SK-N-SH treated with all-trans-retinoic acid at 6 μM for 48 hours (cell line): ENCODE results near the gene LY6G6F.

Experiments used
- ARNTL ChIP-seq: fragments of 450-650 bp; formaldehyde crosslinking; IDR thresholded peaks from 2 replicates; pipeline ENCODE4 v1.5.0; 2020; ENCODE audit warnings: low read depth, mild to moderate bottlenecking, moderate library complexity, borderline replicate concordance
- CREB5 ChIP-seq: fragments of 250-450 bp; sonication (Bioruptor Pico); IDR thresholded peaks from 2 replicates; pipeline ENCODE4 v1.5.1; 2020; ENCODE audit warnings: low read depth, mild to moderate bottlenecking, moderate library complexity
- ISL1 ChIP-seq: fragments of 250-450 bp; sonication (Bioruptor Pico); IDR thresholded peaks from 2 replicates; pipeline ENCODE4 v2.1.2; 2022; ENCODE audit warnings: mild to moderate bottlenecking, moderate library complexity
- OSR1 ChIP-seq: fragments of 250-450 bp; sonication (Bioruptor Pico); IDR thresholded peaks from 2 replicates; pipeline ENCODE4 v1.8.0; 2022; ENCODE audit warnings: moderate library complexity, mild to moderate bottlenecking, inconsistent platforms
- PPARA ChIP-seq: fragments of 250-450 bp; sonication (Bioruptor Pico); IDR thresholded peaks from 2 replicates; pipeline ENCODE4 v1.5.0; 2020; ENCODE audit warnings: mild to moderate bottlenecking, borderline replicate concordance
- RARB ChIP-seq: fragments of 250-450 bp; sonication (Bioruptor Pico); IDR thresholded peaks from 2 replicates; pipeline ENCODE4 v1.8.0; 2021; ENCODE audit warnings: mild to moderate bottlenecking, moderate library complexity
- SNAI2 ChIP-seq: fragments of 250-450 bp; sonication (Bioruptor Pico); IDR thresholded peaks from 2 replicates; pipeline ENCODE4 v1.5.0; 2020; ENCODE audit warnings: mild to moderate bottlenecking, moderate library complexity
- ZFP3 ChIP-seq: fragments of 250-450 bp; sonication (Bioruptor Pico); IDR thresholded peaks from 2 replicates; pipeline ENCODE4 v1.5.0; 2020; ENCODE audit warnings: mild to moderate bottlenecking, moderate library complexity
- TF ChIP-seq, protein P1 (sequence below): fragments of 250-450 bp; sonication (Bioruptor Pico); IDR thresholded peaks from 2 replicates; pipeline ENCODE4 v1.8.0; 2021; ENCODE audit warnings: low read depth, mild to moderate bottlenecking, moderate library complexity, borderline replicate concordance
- TF ChIP-seq, protein P2 (sequence below): fragments of 250-450 bp; sonication (Bioruptor Pico); IDR thresholded peaks from 2 replicates; pipeline ENCODE4 v1.8.0; 2020; ENCODE audit warnings: mild to moderate bottlenecking, moderate library complexity, borderline replicate concordance
- TF ChIP-seq, protein P3 (sequence below): fragments of 250-450 bp; sonication (Bioruptor Pico); IDR thresholded peaks from 2 replicates; pipeline ENCODE4 v1.5.1; 2021; ENCODE audit warnings: mild to moderate bottlenecking, moderate library complexity
- TF ChIP-seq, protein P4 (sequence below): fragments of 250-450 bp; sonication (Bioruptor Pico); IDR thresholded peaks from 2 replicates; pipeline ENCODE4 v1.5.0; 2020; ENCODE audit warnings: mild to moderate bottlenecking, moderate library complexity

- TF ChIP-seq SNAI2 (CRISPR knock-in tag) (no peak), ISL1 (CRISPR knock-in tag) (no peak), CREB5 (CRISPR knock-in tag) (no peak), PPARA (CRISPR knock-in tag) (no peak), OSR1 (no peak), ARNTL (CRISPR knock-in tag) (no peak), RARB (CRISPR knock-in tag) (no peak), ZFP3 (no peak)
- TF ChIP-seq, protein P1, sequence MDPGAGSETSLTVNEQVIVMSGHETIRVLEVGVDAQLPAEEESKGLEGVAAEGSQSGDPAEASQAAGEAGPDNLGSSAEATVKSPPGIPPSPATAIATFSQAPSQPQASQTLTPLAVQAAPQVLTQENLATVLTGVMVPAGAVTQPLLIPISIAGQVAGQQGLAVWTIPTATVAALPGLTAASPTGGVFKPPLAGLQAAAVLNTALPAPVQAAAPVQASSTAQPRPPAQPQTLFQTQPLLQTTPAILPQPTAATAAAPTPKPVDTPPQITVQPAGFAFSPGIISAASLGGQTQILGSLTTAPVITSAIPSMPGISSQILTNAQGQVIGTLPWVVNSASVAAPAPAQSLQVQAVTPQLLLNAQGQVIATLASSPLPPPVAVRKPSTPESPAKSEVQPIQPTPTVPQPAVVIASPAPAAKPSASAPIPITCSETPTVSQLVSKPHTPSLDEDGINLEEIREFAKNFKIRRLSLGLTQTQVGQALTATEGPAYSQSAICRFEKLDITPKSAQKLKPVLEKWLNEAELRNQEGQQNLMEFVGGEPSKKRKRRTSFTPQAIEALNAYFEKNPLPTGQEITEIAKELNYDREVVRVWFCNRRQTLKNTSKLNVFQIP, result no peak
- TF ChIP-seq, protein P2, sequence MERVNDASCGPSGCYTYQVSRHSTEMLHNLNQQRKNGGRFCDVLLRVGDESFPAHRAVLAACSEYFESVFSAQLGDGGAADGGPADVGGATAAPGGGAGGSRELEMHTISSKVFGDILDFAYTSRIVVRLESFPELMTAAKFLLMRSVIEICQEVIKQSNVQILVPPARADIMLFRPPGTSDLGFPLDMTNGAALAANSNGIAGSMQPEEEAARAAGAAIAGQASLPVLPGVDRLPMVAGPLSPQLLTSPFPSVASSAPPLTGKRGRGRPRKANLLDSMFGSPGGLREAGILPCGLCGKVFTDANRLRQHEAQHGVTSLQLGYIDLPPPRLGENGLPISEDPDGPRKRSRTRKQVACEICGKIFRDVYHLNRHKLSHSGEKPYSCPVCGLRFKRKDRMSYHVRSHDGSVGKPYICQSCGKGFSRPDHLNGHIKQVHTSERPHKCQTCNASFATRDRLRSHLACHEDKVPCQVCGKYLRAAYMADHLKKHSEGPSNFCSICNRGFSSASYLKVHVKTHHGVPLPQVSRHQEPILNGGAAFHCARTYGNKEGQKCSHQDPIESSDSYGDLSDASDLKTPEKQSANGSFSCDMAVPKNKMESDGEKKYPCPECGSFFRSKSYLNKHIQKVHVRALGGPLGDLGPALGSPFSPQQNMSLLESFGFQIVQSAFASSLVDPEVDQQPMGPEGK (CRISPR knock-in tag), result no peak
- TF ChIP-seq, protein P3, sequence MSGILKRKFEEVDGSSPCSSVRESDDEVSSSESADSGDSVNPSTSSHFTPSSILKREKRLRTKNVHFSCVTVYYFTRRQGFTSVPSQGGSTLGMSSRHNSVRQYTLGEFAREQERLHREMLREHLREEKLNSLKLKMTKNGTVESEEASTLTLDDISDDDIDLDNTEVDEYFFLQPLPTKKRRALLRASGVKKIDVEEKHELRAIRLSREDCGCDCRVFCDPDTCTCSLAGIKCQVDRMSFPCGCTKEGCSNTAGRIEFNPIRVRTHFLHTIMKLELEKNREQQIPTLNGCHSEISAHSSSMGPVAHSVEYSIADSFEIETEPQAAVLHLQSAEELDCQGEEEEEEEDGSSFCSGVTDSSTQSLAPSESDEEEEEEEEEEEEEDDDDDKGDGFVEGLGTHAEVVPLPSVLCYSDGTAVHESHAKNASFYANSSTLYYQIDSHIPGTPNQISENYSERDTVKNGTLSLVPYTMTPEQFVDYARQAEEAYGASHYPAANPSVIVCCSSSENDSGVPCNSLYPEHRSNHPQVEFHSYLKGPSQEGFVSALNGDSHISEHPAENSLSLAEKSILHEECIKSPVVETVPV, result no peak
- TF ChIP-seq, protein P4, sequence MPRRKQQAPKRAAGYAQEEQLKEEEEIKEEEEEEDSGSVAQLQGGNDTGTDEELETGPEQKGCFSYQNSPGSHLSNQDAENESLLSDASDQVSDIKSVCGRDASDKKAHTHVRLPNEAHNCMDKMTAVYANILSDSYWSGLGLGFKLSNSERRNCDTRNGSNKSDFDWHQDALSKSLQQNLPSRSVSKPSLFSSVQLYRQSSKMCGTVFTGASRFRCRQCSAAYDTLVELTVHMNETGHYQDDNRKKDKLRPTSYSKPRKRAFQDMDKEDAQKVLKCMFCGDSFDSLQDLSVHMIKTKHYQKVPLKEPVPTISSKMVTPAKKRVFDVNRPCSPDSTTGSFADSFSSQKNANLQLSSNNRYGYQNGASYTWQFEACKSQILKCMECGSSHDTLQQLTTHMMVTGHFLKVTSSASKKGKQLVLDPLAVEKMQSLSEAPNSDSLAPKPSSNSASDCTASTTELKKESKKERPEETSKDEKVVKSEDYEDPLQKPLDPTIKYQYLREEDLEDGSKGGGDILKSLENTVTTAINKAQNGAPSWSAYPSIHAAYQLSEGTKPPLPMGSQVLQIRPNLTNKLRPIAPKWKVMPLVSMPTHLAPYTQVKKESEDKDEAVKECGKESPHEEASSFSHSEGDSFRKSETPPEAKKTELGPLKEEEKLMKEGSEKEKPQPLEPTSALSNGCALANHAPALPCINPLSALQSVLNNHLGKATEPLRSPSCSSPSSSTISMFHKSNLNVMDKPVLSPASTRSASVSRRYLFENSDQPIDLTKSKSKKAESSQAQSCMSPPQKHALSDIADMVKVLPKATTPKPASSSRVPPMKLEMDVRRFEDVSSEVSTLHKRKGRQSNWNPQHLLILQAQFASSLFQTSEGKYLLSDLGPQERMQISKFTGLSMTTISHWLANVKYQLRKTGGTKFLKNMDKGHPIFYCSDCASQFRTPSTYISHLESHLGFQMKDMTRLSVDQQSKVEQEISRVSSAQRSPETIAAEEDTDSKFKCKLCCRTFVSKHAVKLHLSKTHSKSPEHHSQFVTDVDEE (CRISPR knock-in tag), result no peak
Measured at GRCh38 chr6:31713991-31714684, 7.5 kb downstream of the LY6G6F start.
